ENCODE results near the gene NIPBL. TPM values are rescaled to one million over a fixed set of nuclear protein-coding genes. Genes with fewer than 3 reads are reported as not detected.
"Not testable (repeated sequence)": the region's sequence is repeated elsewhere in the genome, so short reads cannot be mapped to it uniquely, and the experiment has no call there.

Gene NIPBL
- total RNA-seq, 1 donor from 2014 or later: 48.5 TPM

DNA sequence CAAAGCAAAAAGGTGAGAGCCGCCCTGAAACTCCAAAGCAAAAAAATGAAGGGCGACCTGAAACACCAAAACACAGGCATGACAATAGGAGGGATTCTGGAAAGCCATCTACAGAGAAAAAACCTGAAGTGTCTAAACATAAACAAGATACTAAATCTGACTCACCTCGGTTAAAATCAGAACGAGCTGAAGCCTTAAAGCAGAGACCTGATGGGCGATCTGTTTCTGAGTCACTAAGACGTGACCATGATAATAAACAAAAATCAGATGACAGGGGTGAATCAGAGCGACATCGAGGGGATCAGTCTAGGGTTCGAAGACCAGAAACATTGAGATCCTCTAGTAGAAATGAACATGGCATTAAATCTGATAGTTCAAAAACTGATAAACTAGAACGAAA is 108.8 kb downstream of the NIPBL start:
- H3K4me3 Mint-ChIP-seq (ENCODE audit: low read depth): no peak overlapping the region
- peaks cover 11% of the 10 kb centered on the region for H3K4me1 Mint-ChIP-seq (ENCODE audit: low read depth)
- H3K27me3 Mint-ChIP-seq (ENCODE audit: low read depth): no peaks in the 10 kb centered on the region
- no peak overlapping the region for H3K27ac Mint-ChIP-seq
- peaks cover 27% of the 10 kb centered on the region for H3K36me3 Mint-ChIP-seq (ENCODE audit: low read depth)
- intact Hi-C loops (cut with micrococcal nuclease): no loop called here
- DNase-seq (ENCODE audit: low spot score): no peak
- no peaks in the 10 kb centered on the region for H3K9me3 Mint-ChIP-seq

DNA sequence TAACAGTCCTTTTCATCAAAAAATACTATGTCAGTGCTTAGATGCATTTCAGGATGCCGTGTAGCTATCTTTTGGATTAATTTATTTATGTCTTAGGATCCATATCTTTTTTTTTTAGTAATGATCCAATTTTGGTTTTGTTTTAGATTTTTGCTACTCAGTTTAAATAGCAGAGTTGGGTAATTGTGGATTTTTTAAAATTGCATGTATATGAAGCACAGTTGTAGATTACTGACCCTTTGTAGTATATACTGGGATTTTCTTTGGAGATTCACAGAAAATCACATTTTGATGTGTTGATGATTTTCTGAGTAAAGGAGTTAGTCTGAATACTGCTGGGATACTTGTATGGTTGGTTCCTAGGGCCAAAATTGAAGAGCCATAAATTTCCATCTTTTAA is 111.8 kb downstream of the NIPBL start:
- H3K36me3 Mint-ChIP-seq (ENCODE audit: low read depth): peaks cover 27% of the 10 kb centered on the region
- H3K9me3 Mint-ChIP-seq: no peaks in the 10 kb centered on the region
- peaks cover 14% of the 10 kb centered on the region for H3K4me1 Mint-ChIP-seq (ENCODE audit: low read depth)
- H3K27ac Mint-ChIP-seq: no peak overlapping the region
- H3K4me3 Mint-ChIP-seq (ENCODE audit: low read depth): no peak overlapping the region
- no peak for DNase-seq (ENCODE audit: low spot score)
- intact Hi-C loops (cut with micrococcal nuclease): no loop called here
- H3K27me3 Mint-ChIP-seq (ENCODE audit: low read depth): no peaks in the 10 kb centered on the region

DNA sequence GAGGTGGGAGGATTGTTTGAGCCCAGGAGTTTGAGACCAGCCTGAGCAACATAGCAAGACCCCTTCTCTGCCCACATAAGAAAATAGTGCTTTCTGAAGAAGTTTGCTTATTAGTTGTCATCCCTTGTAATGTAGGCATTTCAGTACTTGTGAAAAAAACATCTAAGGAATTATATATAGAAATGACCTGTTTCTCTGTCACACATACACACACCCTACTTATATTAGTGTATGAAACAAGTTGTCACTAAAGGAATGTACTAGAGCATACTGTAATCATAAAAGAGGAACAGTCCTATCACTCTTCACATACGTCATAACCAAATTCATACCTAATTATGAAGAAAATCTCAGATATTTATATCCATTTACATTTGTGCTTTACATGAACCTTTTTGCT is 122.0 kb downstream of the NIPBL start:
- Mint-ChIP-seq H3K4me3 (ENCODE audit: low read depth) (no peak overlapping the region), H3K27ac (no peak overlapping the region), H3K36me3 (ENCODE audit: low read depth) (peaks cover 56% of the 10 kb centered on the region), H3K27me3 (ENCODE audit: low read depth) (no peaks in the 10 kb centered on the region), H3K9me3 (no peaks in the 10 kb centered on the region), H3K4me1 (ENCODE audit: low read depth) (no peaks in the 10 kb centered on the region)
- intact Hi-C loops (cut with micrococcal nuclease): loop anchor here (5.0 kb wide), 1 partner anchor 121 kb away; the partner anchor contains the start of gene NIPBL
- no peak for DNase-seq (ENCODE audit: low spot score)

DNA sequence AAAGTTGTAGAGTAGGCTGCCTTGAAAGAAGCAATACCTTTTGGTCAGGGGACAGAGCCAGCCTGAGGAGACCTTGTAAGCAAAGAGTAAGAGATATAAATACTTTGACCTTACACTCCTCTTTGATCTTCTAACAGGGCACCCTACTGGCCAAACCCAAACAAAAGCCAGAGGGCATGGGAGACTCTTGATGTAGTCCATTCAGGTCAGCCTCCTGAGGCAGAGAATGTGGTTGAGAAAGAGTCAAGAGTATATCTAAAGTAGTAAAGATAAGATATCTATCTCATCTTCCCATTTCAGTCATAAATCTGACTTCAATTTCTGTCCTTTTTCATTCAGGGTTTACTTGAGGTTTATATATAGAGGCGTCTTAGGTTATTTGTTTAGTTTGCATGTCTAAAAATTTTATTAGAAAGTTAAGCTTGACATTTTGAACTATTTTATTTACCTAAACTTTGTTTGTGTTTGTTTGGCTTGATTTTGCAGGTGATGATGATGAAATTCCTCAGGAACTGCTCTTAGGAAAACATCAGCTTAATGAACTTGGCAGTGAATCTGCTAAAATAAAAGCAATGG is 125.7 kb downstream of the NIPBL start:
- Mint-ChIP-seq H3K9me3 (no peaks in the 10 kb centered on the region), H3K27me3 (ENCODE audit: low read depth) (no peaks in the 10 kb centered on the region), H3K4me3 (ENCODE audit: low read depth) (no peak overlapping the region), H3K27ac (no peak overlapping the region), H3K36me3 (ENCODE audit: low read depth) (peaks cover 46% of the 10 kb centered on the region), H3K4me1 (ENCODE audit: low read depth) (no peaks in the 10 kb centered on the region)
- DNase-seq (ENCODE audit: low spot score): no peak
- intact Hi-C loops (cut with micrococcal nuclease): no loop called here

DNA sequence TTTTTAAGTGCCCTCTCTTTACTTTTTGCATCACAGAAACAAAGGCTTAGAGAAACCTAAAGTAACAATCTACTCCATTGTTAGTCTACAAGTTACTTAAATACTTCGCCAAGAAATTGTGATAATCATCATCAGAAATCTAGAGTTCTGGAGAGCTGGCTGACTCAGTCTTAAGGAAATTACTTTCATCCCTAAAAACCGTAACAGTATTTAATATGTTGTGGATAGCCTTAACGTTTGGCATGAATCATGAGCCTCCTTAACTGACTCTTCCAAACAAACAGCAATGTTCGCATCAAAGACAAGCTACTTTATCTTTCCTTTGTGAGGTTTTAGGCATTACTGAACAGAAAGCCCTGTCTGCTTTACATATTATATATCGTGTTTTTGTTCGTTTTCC is 128.7 kb downstream of the NIPBL start:
- DNase-seq (ENCODE audit: low spot score): no peak
- Mint-ChIP-seq H3K36me3 (ENCODE audit: low read depth) (peaks cover 45% of the 10 kb centered on the region), H3K4me3 (ENCODE audit: low read depth) (no peak overlapping the region), H3K4me1 (ENCODE audit: low read depth) (no peaks in the 10 kb centered on the region), H3K27ac (no peak overlapping the region), H3K9me3 (no peaks in the 10 kb centered on the region), H3K27me3 (ENCODE audit: low read depth) (no peaks in the 10 kb centered on the region)
- intact Hi-C loops (cut with micrococcal nuclease): no loop called here

DNA sequence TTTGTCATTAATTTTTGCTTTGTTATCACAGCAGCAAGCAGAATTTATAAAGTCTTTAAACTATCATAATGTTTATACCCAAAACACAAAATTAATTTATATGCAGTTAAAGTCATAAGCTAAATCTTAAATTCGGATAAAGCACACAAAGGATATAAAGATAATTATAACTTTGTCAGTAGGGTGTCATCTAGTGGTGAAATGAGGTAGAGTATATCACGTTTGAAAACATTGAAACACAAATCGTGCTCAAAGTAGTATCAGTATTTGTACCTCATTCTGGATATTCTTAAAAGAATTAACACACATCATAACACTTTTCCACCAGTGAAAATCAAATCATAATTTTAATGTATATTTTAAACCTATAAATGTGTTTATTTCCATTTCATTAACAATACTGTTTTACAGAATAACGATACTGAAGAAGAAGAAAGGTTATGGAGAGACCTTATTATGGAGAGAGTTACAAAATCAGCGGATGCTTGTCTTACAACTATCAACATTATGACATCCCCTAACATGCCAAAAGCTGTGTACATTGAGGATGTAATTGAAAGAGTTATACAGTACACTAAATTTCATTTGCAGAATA is 129.5 kb downstream of the NIPBL start:
- intact Hi-C loops (cut with micrococcal nuclease): loop anchor here (2.0 kb wide), 1 partner anchor 267 kb away; no protein-coding TSS in a partner anchor
- DNase-seq (ENCODE audit: low spot score): no peak
- Mint-ChIP-seq H3K9me3 (no peaks in the 10 kb centered on the region), H3K36me3 (ENCODE audit: low read depth) (peaks cover 45% of the 10 kb centered on the region), H3K27ac (no peak overlapping the region), H3K27me3 (ENCODE audit: low read depth) (no peaks in the 10 kb centered on the region), H3K4me3 (ENCODE audit: low read depth) (no peak overlapping the region), H3K4me1 (ENCODE audit: low read depth) (no peaks in the 10 kb centered on the region)

DNA sequence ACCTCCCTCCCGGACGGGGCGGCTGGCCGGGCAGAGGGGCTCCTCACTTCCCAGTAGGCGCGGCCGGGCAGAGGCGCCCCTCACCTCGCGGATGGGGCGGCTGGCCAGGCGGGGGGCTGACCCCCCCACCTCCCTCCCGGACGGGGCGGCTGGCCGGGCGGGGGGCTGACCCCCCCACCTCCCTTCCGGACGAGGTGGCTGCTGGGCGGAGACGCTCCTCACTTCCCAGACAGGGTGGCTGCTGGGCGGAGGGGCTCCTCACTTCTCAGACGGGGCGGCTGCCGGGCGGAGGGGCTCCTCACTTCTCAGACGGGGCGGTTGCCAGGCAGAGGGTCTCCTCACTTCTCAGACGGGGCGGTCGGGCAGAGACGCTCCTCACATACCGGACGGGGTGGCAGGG is 136.6 kb downstream of the NIPBL start:
- H3K27me3 Mint-ChIP-seq (ENCODE audit: low read depth); H3K4me3 Mint-ChIP-seq (ENCODE audit: low read depth); H3K9me3 Mint-ChIP-seq; intact Hi-C loops (cut with micrococcal nuclease); DNase-seq (ENCODE audit: low spot score); H3K4me1 Mint-ChIP-seq (ENCODE audit: low read depth); H3K27ac Mint-ChIP-seq: not testable (repeated sequence)
- peaks cover 37% of the 10 kb centered on the region for H3K36me3 Mint-ChIP-seq (ENCODE audit: low read depth)

DNA sequence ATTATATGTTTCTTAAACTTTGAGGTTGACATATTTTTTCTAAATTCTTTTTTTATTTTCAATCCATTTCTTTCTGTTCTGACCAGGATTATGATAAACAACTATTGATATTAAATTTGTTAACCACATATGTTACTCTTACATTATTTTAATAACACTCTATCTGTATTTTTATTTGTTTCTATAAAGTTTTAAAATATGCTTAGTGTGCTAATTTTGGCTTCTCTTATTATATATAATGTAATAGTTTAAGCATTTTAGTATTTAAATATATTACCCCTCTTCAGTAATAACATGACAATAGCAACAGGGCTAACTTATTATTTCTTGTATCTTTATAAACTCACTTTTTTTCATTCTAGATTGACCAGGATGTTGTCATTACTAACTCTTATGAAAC is 137.8 kb downstream of the NIPBL start:
- no peaks in the 10 kb centered on the region for H3K27me3 Mint-ChIP-seq (ENCODE audit: low read depth)
- H3K36me3 Mint-ChIP-seq (ENCODE audit: low read depth): peaks cover 40% of the 10 kb centered on the region
- no peak overlapping the region for H3K27ac Mint-ChIP-seq
- H3K9me3 Mint-ChIP-seq: no peaks in the 10 kb centered on the region
- no peak overlapping the region for H3K4me3 Mint-ChIP-seq (ENCODE audit: low read depth)
- H3K4me1 Mint-ChIP-seq (ENCODE audit: low read depth): no peaks in the 10 kb centered on the region
- intact Hi-C loops (cut with micrococcal nuclease): no loop called here
- DNase-seq (ENCODE audit: low spot score): no peak

DNA sequence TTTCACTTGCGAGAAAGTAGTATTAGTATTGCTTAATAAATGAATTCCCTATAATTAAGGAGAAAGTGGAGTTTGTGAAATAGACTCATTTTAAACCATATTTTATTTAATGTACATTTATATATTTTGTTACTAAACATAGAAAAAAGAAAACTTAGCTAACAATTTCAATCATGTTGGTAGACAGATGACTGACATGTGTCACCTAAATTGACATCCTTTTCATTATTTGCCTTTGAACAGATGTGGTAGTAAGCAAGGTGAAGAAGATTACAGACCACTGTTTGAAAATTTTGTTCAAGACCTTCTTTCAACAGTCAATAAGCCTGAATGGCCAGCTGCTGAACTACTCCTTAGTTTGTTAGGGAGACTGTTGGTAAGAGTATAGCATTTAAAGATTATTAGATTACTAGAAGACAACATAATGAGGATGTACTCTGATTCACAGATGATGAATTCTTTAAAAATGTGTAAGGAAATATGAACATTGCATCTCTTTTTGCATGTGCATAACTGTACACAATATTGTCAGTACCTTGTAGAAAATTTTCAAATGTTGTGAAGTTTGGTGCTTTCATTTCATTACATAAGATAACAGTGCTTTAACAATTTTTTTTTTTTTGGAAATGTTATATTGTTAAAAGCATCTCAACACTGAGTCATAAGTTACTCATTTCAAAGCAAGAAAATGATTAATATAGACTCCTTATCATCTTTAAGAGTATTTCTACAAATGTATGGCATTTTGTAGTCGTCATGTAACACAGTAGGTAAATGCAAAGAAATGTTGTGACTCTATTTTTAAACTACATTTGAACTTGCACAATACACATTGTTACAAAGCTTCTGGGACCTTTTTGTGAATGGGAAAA is 139.5 kb downstream of the NIPBL start:
- Mint-ChIP-seq H3K36me3 (ENCODE audit: low read depth) (peaks cover 41% of the 10 kb centered on the region), H3K9me3 (no peaks in the 10 kb centered on the region), H3K4me1 (ENCODE audit: low read depth) (no peaks in the 10 kb centered on the region), H3K4me3 (ENCODE audit: low read depth) (no peak overlapping the region), H3K27ac (no peak overlapping the region), H3K27me3 (ENCODE audit: low read depth) (no peaks in the 10 kb centered on the region)
- no peak for DNase-seq (ENCODE audit: low spot score)
- intact Hi-C loops (cut with micrococcal nuclease): no loop called here

DNA sequence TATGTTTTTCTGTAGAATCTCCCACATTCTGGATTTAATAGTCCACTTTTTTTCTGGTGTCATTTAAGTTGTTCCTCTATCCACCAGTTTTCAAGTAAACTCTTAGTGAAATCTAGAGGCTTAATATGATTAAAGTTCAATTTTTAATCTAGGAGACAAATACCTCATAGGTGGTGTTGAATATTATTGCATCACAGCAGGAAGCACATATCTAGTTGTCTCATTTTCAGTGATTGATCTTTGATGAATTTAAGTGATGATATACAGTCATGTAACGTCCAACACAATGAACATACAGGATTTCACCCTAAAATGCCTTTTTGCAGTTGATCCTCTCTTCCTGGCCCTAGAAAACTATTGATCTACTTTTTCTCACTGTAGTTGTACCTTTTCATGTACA is 152.3 kb downstream of the NIPBL start:
- H3K36me3 Mint-ChIP-seq (ENCODE audit: low read depth): peaks cover 67% of the 10 kb centered on the region
- no peak overlapping the region for H3K27ac Mint-ChIP-seq
- H3K9me3 Mint-ChIP-seq: peaks cover 5% of the 10 kb centered on the region

DNA sequence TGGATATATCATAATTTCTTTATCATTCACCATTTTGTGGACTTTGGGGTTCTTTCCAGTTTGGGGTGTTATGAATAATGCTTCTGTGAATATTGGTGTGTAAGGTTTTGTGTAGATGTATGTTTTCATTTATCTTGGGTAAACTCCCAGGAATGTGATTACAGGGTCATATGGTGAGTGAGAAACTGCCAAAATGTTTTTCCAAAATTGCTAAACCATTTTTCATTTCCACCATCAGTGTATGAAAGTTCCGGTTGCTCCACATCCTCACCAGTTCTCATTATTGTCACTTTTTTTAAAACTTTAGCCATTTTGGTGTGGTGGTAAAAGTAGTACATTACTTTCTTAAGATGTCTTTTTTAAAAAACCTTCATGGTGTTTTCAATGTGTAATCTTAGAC is 152.9 kb downstream of the NIPBL start:
- no peak for DNase-seq (ENCODE audit: low spot score)
- H3K9me3 Mint-ChIP-seq: peaks cover 5% of the 10 kb centered on the region
- H3K4me3 Mint-ChIP-seq (ENCODE audit: low read depth): no peak overlapping the region
- intact Hi-C loops (cut with micrococcal nuclease): no loop called here
- H3K36me3 Mint-ChIP-seq (ENCODE audit: low read depth): peaks cover 68% of the 10 kb centered on the region
- peaks cover under 1% of the 10 kb centered on the region for H3K4me1 Mint-ChIP-seq (ENCODE audit: low read depth)
- H3K27me3 Mint-ChIP-seq (ENCODE audit: low read depth): no peaks in the 10 kb centered on the region
- no peak overlapping the region for H3K27ac Mint-ChIP-seq

More for the DNA sequence above, 152.3 kb downstream of the NIPBL start:
- DNase-seq (ENCODE audit: low spot score): no peak
- no peaks in the 10 kb centered on the region for H3K4me1 Mint-ChIP-seq (ENCODE audit: low read depth)
- H3K27me3 Mint-ChIP-seq (ENCODE audit: low read depth): no peaks in the 10 kb centered on the region
- H3K4me3 Mint-ChIP-seq (ENCODE audit: low read depth): no peak overlapping the region
- intact Hi-C loops (cut with micrococcal nuclease): no loop called here

DNA sequence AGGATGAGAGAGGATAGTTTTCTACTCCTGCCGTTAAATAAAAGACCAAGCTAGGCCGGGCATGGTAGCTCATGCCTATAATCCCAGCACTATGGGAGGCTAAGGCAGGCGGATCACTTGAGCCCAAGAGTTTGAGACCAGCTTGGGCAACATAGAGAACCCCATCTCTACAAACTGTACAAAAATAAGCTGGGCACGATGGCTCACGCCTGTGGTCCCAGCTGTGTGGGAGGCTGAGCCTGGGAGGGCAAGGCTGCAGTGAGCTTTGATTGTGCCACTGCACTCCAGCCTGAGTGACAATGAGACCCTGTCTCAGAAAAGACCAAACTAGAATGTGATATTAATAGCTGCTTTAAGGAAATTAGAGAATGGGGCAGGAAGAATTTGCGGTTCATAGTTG is 158.4 kb downstream of the NIPBL start:
- H3K27ac Mint-ChIP-seq: no peak overlapping the region
- H3K27me3 Mint-ChIP-seq (ENCODE audit: low read depth): no peaks in the 10 kb centered on the region
- peaks cover 40% of the 10 kb centered on the region for H3K36me3 Mint-ChIP-seq (ENCODE audit: low read depth)
- no peak overlapping the region for H3K4me3 Mint-ChIP-seq (ENCODE audit: low read depth)
- intact Hi-C loops (cut with micrococcal nuclease): no loop called here
- H3K4me1 Mint-ChIP-seq (ENCODE audit: low read depth): peaks cover 7% of the 10 kb centered on the region
- no peaks in the 10 kb centered on the region for H3K9me3 Mint-ChIP-seq
- no peak for DNase-seq (ENCODE audit: low spot score)

DNA sequence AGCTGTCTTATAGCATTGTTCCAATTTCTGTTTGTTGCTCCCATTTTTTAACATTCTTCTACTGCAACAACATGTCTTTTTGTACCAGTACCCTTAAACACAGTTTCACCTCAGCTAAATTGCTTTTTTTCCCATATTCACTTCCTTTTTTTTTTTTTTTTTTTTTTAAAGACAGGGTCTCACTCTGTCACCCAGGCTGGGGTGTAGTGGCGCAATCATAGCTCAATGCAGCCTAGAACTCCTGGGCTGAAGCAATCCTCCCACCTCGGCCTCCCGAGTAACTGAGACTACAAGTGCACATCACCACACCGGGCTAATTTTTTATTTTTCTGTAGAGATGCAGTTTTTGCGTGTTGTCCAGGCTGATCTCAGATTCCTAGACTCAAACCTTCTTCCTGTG is 161.3 kb downstream of the NIPBL start:
- Mint-ChIP-seq H3K27me3 (ENCODE audit: low read depth) (no peaks in the 10 kb centered on the region), H3K4me3 (ENCODE audit: low read depth) (no peak overlapping the region), H3K9me3 (no peaks in the 10 kb centered on the region), H3K27ac (no peak overlapping the region), H3K36me3 (ENCODE audit: low read depth) (peaks cover 29% of the 10 kb centered on the region), H3K4me1 (ENCODE audit: low read depth) (peaks cover 7% of the 10 kb centered on the region)
- DNase-seq (ENCODE audit: low spot score): no peak
- intact Hi-C loops (cut with micrococcal nuclease): no loop called here

Measured in activated T-helper 2 cell treated with anti-CD3 and anti-CD28 coated beads, Interferon-gamma antibody, Interleukin-2, Interleukin-4, amounts not matched to agents 10 μg/mL and 5 μg/mL and 100 μg/mL, durations not matched to agents 14 hours and 24 hours and 36 hours (primary cell).